ENCODE data around the gene UGT2A2.
A peak's percentile ranks its signal among the peaks of the same experiment; 100 is the strongest.
"Not testable (repeated sequence)": the region's sequence is repeated elsewhere in the genome, so short reads cannot be mapped to it uniquely, and the experiment has no call there.

The UGT2A2 gene

DNA sequence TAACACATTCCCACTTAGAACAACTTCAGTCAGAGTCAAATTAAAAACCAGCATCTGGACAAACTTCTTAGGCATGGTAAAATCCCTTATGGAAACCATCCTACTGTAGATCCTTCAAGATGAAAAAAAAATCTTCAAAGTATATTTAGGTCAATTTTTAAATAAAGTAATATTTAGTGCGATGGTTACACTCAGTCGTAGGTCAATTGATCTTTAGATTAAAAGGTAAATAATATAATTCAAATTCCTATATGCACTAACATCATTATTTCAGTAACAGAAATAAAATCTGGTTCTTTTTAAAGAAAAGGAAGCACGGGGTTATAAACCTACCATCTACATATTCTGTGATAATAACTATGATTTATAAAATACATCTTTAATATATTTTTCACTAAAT, at the start of gene UGT2A2:
TSS of gene UGT2A2 (minus strand) at position 101 of the 400 bp plus-strand sequence. CDS start at position 99, 2 bp downstream.
- DNase-seq: no peak

- peak in 1 of 3 experiments; percentile 36 for DNase-seq
Observed at GRCh38 chr4:69684804-69685203, 45.4 kb upstream of the UGT2A2 start.

DNA sequence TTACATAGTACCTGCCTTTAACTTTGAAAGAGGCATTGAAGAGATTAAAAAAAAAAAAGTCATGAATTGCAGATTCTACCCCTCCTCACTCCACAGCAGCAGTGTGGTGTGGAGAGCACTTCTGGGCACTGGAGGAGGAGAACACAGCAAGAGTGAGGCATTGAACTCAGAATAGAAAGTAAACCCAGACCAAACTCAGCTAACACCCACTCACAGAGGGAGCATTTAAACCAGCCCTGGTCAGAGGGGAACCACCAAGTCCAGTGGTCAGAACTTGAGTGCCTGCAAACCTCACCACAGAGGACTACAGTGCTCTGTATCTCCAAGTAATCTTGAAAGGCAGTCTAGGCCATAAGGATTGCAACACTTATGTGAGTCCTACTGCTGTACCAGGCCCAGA, 29.2 kb upstream of the UGT2A2 start:
- DNase-seq: no peak

DNA sequence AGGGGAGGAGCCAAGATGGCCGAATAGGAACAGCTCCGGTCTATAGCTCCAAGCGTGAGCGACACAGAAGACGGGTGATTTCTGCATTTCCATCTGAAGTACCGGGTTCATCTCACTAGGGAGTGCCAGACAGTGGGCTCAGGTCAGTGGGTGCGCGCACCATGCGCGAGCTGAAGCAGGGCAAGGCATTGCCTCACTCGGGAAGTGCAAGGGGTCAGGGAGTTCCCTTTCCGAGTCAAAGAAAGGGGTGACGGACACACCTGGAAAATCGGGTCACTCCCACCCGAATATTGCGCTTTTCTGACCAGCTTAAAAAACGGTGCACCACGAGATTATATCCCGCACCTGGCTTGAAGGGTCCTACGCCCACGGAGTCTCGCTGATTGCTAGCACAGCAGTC, 24.6 kb upstream of the UGT2A2 start:
- not testable (repeated sequence) for DNase-seq

GRCh38 chr4:69661130-69661803, 21.8 kb upstream of the UGT2A2 start:
- DNase-seq: not testable (repeated sequence)

GRCh38 chr4:69658133-69658532, 18.7 kb upstream of the UGT2A2 start:
- DNase-seq: no peak

DNA sequence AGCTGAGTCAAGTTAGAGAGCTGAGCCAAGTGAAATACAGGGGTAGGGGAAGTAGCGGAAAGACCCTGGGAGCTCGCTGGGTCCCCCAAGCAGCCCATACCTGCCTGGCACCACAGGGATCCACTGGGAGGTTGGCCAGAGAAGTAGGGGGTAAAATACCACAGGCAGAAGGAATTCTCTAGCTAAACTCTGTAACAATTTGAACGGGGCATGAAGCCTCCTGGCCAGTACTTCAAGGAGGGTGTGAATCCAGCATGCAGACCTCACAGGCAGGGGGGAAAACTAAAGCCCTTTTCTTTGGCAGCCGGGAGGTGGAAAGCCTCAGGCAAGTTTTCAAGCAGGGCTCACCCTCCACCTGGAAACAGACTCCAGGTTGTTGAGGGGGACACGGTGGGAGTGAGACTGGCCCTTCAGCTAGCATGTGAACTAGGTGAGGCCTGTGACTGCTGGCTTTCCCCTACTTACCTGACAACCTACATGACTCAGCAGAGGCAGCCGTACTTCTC, 17.3 kb upstream of the UGT2A2 start:
- DNase-seq: no peak

DNA sequence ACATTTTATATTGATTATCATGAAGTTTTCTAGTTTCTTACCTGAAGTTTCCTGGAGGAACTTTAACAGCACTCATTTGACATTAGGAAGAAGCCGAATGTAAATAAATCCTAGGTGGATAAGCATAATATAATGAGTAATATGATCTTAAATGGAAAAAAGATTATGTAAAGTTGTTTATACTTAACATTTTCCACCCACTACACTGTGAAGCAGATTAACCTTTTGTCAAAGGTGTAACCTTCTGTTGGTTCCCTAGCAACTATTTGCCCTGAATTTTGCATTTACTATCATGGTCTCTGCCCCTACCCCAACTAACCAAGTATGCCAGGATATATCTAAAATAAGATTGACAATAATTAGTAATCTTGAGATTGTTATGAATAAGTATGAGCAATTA, 13.7 kb upstream of the UGT2A2 start, which contains the start of gene UGT2A1:
TSS of gene UGT2A1 (minus strand) at position 101 of the 400 bp plus-strand sequence. CDS start 5,603 bp downstream, outside the sequence.
- DNase-seq: no peak

- no peak for DNase-seq
Observed at GRCh38 chr4:69650872-69651271, 11.4 kb upstream of the UGT2A2 start.

- DNase-seq: no peak
Observed at GRCh38 chr4:69649629-69650028, 10.2 kb upstream of the UGT2A2 start.

- no peak for DNase-seq
Observed at GRCh38 chr4:69649207-69649606, 9.8 kb upstream of the UGT2A2 start.

GRCh38 chr4:69642961-69643360, 3.5 kb upstream of the UGT2A2 start:
- no peak for DNase-seq

DNA sequence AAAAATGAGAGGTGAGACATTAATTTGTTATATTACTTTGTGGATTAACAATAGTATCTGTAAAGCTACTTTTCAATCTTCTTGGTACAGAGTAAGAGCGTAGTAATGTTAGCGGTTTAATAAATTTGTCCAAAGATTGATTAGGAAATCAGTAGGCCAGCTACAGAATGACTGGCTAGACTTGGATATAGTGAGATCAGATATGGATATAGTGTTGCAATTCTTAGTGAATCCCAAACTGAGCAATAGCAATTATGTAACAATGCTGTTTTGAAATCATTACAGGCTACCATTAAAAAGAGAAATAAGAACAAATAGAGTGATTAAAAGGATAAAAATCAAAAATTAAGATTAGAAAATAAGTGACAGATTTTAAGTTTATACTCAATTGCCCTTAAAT, 847 bp upstream of the UGT2A2 start:
- peak in 1 of 3 experiments; percentile 25 for DNase-seq

- DNase-seq: peak in 2 of 3 experiments; percentile 37 to 80
Observed at GRCh38 chr4:69617083-69617694, 22.3 kb downstream of the UGT2A2 start.

- no peak for DNase-seq
Observed at GRCh38 chr4:69610484-69610883, 29.0 kb downstream of the UGT2A2 start.

DNA sequence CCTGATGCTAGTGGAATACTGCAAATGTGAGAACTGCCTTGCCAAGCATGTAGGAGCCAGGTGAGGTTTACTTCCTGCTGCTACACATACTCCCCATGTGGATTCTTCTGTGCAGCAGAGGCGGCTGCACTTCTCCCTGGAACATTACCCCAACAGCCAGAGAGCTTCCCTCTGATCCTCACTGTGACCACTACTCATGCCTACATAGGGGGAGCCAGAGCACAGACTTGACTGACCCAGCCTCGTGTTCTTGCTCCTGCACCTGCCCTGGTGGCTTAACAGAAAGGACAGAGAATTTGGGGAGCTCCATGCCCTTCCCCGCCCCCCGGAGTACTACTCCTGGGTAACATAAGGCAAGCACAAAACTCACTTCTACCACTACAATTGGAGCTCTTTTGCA, 38.4 kb downstream of the UGT2A2 start:
- no peak for DNase-seq

GRCh38 chr4:69600013-69600412, 39.4 kb downstream of the UGT2A2 start:
- DNase-seq: no peak

DNA sequence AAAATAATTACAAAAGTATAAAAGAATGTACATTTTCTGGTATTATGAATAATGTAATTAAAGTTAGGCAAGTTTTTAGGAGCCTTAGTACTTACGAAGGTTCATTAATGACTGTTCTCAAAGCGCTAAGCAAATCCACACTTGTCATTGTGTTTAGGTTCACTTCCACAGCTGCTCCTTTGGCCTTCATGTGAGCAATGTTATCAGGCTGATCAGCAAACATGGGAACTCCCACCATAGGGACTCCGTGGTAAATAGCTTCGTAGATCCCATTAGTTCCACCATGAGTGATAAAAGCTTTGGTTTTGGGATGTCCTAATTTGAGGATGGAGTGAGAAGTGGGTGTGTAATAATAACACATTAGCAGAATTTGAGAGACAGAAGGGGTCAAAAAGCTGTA, 45.1 kb downstream of the UGT2A2 start:
- peak in 1 of 3 experiments; percentile 19 for DNase-seq

GRCh38 chr4:69591364-69591763, 48.1 kb downstream of the UGT2A2 start:
- no peak for DNase-seq

DNA sequence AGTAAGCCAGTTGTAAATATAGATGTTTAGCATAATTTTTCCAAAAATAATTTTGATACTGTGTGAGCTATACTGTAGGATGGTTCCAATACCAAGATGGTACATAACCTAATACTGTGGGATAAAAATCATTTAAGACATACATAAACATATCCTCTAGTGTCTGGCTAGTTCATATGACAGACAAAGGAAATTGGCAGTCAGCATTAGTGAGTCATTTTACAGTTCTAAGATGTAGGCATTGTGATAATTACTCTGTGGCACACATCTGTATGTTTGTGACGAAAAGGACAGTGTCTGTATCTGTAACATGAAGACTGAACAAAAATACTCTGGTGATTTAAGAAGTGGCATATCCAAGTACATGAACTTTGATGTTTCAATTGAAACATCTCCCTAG, 49.6 kb downstream of the UGT2A2 start:
- DNase-seq: no peak

- no peak for DNase-seq
Observed at GRCh38 chr4:69584135-69584534, 55.3 kb downstream of the UGT2A2 start.

GRCh38 chr4:69583543-69583942, 55.9 kb downstream of the UGT2A2 start:
- no peak for DNase-seq

GRCh38 chr4:69577245-69577644, 62.2 kb downstream of the UGT2A2 start:
- DNase-seq: no peak

DNA sequence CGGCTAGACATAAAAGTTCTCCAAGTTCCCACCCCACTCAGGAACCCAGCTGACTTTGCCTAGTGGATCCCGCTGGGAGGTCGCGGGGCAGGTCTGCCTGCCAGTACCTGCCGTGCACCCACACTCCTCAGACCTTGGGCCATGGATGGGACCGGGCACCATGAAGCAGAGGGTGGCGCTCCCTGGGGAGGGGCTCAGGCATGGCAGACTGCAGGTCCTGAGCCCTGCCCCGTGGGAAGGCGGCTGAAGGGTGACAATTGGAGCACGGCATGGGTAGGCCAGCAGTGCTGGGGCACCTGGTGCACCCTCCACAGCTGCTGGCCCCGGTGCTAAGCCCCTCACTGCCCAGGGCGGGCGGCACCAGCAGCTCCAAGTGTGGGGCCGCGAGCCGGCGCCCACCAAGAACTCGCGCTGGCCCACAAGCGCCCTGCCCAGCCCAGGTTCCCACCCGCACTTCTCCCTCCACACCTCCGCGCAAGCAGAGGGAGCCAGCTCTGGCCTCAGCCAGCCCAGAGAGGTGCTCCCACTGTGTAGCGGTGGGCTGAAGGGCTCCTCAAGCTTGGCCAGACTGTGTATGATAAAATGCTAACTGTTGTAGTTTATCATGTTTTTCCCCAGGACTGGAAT, 63.1 kb downstream of the UGT2A2 start:
- DNase-seq: no peak

Data from NCI-H1417 (cell line).